Right lobe of liver (tissue), 4 donors: ENCODE data around the gene TRIM69.

Experiments used
- CTCF ChIP-seq, 4 donors: fragments of 200-600 bp in 3 of 4; fragments of 450-650 bp in 1 of 4; IDR thresholded peaks; one replicate each; pipeline versions ENCODE4 v1.5.1 to v1.8.0; 2016 to 2022; ENCODE audit warnings: antibody characterized with exemption in 4 of 4, mild to moderate bottlenecking in 2 of 4
- POLR2A ChIP-seq: fragments of 450-650 bp; IDR thresholded peaks from one replicate; pipeline ENCODE4 v1.6.1; 2017; ENCODE audit warnings: antibody characterized with exemption, mild to moderate bottlenecking
- donor health status: DM: no; HTN: no; CAD: no.
- donor health status: DM: no; HTN: no; CAD: no.
- donor health status: DM: no; HTN: yes; CAD: no.

DNA sequence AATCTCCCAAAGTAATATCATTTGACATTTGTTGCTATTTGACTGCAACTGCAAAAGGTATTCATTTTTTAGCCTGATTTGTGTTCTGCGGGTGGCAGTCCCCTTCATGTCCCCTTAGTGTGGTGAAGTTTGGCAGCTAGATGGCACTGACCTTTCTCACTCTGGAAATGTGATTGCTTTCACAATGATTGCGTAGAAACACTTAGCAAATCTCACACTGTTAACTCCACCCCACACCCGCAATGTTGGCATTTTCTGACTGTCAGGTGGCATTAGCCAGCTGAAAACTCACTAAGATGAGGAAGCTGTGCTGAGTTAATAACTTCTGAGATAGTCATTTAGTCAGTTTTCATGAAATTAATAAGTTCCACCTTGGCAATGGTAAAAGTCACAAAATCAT is 76.9 kb downstream of the TRIM69 start:
- TF ChIP-seq CTCF (IDR thresholded peaks at IDR 0.05) (peak in 3 of 4 donors; percentile 25 to 41 (median 39)), POLR2A (peak; percentile 25)
